Inferior parietal cortex (tissue), 1 donor: ENCODE measurements around the gene PRDM16.

Experiments used
- DNase-seq: peaks from one replicate; pipeline ENCODE4 v3.0.0-alpha.2; 2016; ENCODE audit errors: extremely low spot score

The PRDM16 gene

GRCh38 chr1:3370856-3371703 lies 302.1 kb downstream of the PRDM16 start:
- DNase-seq = no peak

- DNase-seq = no peak
Observed at GRCh38 chr1:3372317-3372716, 303.3 kb downstream of the PRDM16 start.

DNA sequence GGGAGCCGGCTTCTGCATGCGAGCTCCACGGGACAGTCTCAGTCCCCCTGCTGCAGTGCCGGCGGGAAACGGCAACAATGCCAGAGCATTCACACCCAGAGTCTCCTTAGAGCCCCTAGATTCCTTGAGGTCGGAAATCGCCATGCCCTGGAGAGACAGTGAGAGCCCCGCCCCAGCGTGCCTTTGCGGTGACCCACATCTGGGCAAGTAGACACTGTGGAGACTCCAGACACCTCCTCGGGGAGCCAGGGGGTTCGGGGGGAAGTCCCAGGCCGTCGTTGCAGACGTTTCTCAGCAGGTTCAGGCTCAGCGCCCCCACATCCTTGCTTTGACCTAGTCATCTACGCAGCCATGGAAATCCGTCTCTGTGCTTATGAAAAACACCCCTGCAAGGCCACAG lies 304.2 kb downstream of the PRDM16 start:
- DNase-seq = no peak

DNA sequence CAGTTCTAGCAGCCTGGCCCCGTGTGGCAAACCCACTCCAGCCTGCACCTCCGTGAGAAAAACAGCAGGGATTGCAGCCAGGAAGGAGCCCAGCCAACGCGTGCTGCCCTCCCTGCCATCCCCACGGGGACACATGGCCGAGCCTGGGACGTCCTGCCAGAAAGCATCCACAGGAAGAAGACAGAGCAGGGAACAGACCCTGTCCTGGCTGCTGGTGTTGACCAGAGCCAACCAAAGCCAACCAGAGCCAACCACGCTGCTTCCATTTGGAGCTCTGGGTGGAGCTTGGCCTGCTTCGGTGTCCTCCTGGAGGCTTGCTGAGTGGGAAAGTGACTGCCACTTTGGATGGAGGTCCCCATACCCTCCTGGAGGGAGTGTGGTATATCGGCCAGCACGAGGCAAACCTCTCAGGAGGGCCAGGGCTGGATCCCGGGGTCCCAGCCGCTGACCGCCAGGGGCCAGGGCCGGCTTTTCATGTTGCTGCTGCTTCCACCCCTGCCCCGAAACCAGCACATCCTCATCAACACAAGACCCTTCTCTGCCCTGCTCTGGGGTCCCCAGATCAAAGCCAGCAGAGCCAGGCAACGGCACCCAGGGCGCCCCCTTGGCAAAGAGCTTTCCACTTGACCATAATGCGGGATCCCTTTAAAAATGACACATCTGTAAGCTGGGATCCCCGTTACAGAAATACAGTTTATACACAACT lies 304.9 kb downstream of the PRDM16 start:
- no peak for DNase-seq

DNA sequence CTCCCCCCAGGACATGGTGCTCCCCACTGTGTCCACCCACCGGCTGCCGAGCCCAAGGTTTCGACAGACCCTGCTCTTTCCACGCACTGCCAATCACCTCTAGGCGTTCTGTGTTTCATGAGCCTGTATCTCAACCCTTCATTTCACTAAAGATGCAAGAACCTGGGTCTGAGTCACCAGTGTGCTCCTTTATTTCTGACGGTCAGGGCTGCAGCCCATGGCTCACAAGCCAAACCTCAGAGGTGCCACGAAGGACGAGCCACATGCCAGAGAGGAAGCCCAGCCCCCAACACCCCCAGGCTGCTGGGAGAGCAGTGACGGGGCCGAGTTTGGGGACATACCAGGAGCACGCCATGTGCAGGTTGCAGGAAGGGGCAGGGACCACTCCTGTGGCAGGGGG lies 306.2 kb downstream of the PRDM16 start:
- no peak for DNase-seq

- DNase-seq = no peak
Observed at GRCh38 chr1:3377166-3377565, 308.2 kb downstream of the PRDM16 start.

GRCh38 chr1:3377604-3378279 lies 308.7 kb downstream of the PRDM16 start:
- DNase-seq = no peak

DNA sequence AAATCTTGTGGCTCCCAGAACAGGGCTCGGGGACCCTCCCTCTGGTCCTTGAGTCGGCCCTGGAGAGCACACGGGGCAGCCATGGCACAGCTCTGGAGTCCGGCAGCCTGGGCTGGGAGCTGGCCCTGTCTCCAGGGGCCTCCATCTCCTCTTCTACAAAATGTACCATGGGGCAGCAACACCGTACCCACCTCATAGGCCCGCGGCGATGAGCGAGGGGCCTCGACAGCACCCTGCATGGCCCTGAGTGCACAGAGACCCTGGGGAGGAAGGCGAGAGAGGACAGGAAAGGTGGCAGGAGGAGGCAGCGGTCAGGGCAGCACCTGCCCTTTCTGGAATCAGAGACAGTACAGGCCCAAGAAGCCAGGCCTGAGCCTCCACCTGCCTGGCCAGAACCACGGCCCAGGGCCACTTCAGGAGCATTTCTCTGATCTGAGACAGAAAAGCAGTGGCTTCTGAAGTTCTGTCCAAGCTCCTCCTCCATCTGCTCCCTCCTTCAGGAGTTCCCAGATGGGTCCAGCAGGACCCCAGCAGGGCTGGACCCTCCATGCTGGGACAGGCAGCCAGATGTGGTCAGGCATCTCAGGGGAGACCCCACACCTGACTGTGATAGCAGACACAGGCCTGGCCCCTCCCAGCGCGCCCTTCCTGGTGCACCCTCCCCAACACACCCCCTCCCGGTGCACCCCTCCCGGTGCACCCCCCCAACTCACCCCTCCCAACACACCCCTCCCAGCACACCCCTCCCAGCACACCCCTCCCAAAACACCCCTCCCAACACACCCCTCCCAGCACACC lies 309.6 kb downstream of the PRDM16 start:
- no peak for DNase-seq

DNA sequence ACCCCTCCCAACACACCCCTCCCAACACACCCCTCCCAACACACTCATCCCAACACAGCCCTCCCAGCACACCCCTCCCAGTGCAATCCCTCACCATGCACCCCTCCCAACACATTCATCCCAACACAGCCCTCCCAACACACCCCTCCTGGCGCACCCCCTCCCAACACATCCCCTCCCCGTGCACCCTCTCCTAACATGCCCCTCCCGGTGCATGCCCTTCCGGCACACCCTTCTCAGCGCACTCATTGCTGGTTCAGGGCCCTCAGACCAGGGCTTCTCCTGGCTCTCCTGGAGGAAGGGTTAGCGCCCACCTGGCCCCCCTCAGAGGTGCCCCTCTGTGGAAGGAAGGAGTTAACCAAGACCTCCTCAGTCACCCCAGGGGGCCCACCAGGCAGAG lies 310.9 kb downstream of the PRDM16 start:
- no peak for DNase-seq

GRCh38 chr1:3380469-3380868 lies 311.5 kb downstream of the PRDM16 start:
- DNase-seq = no peak

- no peak for DNase-seq
Observed at GRCh38 chr1:3381901-3382300, 312.9 kb downstream of the PRDM16 start.

DNA sequence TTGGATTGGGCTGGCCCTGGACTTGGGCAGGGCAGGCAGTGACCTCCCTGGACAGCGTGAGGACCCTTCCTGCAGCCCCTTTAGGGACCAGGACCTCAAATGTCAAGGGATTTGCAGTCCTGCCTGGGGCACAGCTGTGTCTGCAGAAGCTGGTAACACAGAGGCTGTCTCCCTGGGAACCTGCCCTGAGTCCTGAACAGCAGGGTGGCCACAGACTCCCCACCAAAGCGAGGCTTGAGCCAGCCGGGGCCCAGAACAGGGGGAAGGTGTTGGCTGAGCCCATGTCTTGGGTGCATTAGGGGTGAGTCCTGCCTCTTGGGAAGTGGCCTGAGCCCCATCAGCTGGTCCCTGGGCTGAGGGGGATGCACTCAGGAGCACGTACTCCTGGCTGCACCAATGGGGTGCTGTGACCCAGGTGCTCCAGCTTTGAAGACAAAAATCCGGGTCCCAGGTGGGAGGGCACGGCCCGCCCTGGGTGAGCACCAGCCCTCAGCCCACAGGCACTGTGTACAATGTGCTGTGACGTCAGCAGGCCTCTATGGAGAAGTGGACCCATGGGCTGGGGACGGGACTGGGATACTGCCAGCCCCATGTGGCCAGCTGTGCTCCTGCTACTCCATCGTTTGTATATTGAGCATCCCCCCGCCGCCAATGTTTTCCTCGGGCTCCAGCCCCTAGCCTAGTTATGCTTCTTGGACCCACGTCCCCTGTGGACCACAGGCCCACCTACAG lies 313.5 kb downstream of the PRDM16 start:
- DNase-seq = no peak

DNA sequence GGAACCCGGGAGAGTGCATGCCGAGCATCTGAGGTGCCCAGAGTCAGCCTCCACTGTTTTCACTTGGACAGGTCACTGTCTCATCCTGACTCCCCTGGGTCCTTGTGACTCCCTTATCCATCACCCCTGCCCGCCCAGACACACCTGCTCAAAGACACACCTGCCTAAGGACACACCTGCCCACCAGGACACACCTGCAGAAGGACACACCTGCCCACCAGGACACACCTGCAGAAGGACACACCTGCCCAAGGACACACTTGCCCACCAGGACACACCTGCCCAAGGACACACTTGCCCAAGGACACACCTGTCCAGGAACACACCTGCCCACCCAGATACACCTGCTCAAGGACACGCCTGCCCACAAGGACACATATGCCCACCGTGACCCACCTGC lies 314.7 kb downstream of the PRDM16 start:
- DNase-seq = no peak

DNA sequence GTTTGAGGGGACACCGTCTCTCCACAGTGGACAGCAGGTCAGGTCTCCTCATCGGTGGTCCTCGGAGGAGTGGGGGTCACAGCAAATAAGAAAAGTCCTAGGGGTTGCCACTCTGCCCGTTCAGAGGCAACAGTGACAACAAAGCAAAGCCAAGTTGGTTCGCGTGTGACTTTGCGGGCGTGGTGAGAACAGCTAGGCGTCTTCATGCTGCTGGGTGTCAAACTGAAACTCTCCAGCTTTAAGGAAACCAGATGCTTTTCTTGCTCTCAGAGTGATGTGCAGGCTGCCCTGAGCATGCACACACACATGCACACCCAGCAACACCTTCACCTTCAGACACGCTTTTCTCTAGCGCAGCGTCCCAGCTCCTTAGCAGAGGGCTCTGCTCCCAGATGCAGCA lies 315.4 kb downstream of the PRDM16 start:
- DNase-seq = no peak

GRCh38 chr1:3386205-3387002 lies 317.4 kb downstream of the PRDM16 start:
- no peak for DNase-seq

DNA sequence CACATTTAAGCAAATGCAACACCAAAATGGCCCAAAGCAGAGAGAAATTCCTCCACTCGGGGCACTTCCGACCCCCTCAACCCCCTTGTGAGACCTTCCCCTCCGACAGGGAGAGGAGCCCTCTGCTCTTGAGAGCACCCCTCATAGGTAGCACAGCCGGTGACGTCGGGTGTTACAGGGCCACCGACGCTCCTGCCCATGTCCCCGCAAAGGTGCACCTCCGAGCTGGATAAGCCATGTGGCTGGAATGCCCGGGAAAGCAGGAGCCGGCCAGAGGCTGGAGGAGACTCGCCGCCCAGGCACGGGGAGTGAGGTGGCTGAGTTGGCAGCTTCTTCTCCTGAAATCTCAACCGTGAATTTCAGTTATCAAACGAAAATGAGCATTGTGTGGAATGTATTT lies 318.4 kb downstream of the PRDM16 start:
- DNase-seq = no peak

DNA sequence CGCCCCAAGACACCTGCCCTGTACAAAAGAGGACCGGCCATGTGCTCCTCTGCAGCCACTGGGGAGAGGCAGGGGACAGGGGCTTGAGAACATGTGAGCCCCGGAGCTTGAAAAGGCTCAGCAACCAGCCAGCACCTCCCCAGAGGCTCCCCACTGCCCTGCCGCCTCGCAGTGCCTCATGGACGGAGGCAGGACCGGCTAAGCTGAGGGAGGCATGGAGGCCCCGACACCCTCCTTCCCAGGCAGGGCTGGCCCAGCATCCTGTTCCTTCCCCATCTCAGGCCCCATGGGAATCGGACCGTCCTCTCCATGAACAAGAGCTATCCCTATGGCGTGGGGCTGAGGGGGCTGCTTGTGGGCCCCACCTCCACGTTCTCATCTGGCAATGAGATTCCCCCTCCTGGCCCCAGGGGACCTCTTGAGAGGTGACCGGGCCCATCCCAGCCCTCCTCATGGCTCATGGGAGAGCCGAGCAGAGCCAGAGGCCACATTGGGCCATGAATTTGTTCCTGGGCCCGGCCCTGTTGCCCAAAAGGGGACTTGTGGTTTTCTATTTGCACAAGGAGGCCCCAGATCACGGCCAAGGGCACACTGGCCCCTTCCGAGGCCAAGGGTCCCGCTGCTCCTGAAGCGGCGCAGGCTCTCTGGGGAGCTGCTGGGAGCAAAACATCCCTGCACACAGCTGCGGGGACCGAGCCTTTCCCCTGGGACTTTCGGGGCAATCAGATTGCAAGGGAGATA lies 320.3 kb downstream of the PRDM16 start:
- DNase-seq = no peak

- no peak for DNase-seq
Observed at GRCh38 chr1:3390291-3390690, 321.3 kb downstream of the PRDM16 start.

DNA sequence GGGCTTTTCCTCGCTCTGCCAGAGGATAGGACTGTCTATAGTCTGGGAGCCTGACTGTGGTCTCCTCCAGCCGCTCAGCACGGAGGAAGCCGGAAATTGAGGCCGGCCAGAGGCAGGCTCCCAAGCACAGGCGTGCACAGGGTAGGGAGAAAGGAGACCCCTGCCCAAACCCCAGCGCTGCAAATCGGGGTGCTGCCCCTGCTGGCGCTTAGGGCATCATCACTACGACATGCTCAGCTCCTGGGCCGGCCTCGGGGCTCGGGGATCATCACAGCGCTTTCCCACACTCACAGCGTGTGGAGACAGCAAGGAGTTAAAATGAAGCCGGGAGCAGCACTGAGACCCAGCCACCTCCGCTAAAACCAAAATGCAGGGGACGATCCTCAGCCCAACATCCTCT lies 322.7 kb downstream of the PRDM16 start:
- no peak for DNase-seq
